ENCODE measurements around the gene PMS2.
"Not testable (repeated sequence)": the region's sequence is repeated elsewhere in the genome, so short reads cannot be mapped to it uniquely, and the experiment has no call there.

The PMS2 gene

GRCh38 chr7:5934945-5935450 lies 73.9 kb downstream of the PMS2 start:
- H3K36me3 ChIP-seq (ENCODE audit: control insufficient read depth, insufficient read depth, low read length, severe bottlenecking); H3K9ac ChIP-seq (ENCODE audit: low read length); H3K4me3 ChIP-seq (ENCODE audit: low read length); H3K4me1 ChIP-seq (ENCODE audit: control insufficient read depth, insufficient read depth, low read length); DNase-seq (ENCODE audit: low read depth); H3K27me3 ChIP-seq (replicated peaks; ENCODE audit: control insufficient read depth, insufficient read depth, low read length); H3K9me3 ChIP-seq (ENCODE audit: control insufficient read depth, low read length): not testable (repeated sequence)

DNA sequence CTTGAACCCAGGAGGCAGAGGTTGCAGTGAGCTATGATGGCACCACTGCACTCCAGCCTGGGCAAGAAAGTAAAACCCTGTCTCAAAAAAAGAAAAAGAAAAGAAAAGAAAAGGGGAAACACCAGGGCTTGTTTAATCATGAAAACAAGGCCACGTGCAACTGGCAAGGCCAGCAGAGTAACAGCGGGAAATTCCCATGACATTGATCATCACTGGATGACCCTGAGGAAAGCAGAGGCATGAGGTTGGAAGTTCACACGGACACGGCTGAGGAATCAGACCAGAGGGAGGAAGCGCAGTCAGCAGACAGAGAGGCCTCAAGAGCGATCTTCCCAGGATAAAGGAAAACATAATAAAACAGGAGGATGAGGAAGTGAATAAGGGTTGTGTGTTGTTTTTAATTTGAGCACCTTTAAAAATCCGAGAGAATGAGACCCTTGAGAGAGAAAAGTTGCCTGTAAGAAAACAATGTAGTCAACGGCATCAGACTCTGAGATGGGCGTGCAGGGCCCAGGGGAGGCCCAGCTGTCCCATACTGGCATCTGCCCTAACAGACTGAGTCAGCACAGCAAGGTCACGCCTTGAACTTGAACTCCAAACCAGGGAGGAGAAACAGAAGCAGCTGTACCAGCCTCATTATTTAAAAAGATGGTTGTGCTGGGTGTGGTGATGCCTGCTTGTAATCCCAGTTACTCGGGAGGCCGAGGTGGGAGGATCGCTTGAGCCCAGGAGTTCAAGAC lies 76.8 kb downstream of the PMS2 start:
- not testable (repeated sequence) for H3K9ac ChIP-seq (ENCODE audit: low read length); H3K9me3 ChIP-seq (ENCODE audit: control insufficient read depth, low read length); H3K4me3 ChIP-seq (ENCODE audit: low read length); H3K27me3 ChIP-seq (replicated peaks; ENCODE audit: control insufficient read depth, insufficient read depth, low read length); H3K36me3 ChIP-seq (ENCODE audit: control insufficient read depth, insufficient read depth, low read length, severe bottlenecking); H3K4me1 ChIP-seq (ENCODE audit: control insufficient read depth, insufficient read depth, low read length)
- peak; percentile 35 for DNase-seq (ENCODE audit: low read depth)

- H3K4me3 ChIP-seq (ENCODE audit: low read length); H3K27me3 ChIP-seq (replicated peaks; ENCODE audit: control insufficient read depth, insufficient read depth, low read length); H3K4me1 ChIP-seq (ENCODE audit: control insufficient read depth, insufficient read depth, low read length): not testable (repeated sequence)
These were observed 77.6 kb downstream of the PMS2 start for GRCh38 chr7:5931250-5931649.

DNA sequence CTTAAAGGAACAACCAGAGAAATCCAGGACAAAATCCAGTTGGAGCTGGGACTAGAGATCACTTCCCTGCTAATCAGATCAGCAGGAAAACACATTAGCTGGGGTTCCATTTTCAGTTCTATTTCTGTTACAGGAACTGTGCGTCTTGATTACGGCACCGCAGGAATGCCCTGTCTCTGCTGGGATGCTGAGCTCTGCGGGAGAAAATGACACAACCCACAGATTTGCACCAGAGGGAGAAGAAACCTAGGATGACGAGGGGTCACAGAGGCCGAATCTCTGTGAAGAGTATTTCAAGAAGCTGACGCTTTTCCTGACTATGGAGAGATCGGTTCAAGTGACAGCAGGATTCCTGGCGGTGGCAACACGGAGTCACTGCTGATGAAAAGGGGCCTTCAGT lies 78.6 kb downstream of the PMS2 start:
- H3K9me3 ChIP-seq (ENCODE audit: control insufficient read depth, low read length); H3K4me3 ChIP-seq (ENCODE audit: low read length); H3K36me3 ChIP-seq (ENCODE audit: control insufficient read depth, insufficient read depth, low read length, severe bottlenecking): not testable (repeated sequence)

More at GRCh38 chr7:5931250-5931649, 77.6 kb downstream of the PMS2 start:
- H3K36me3 ChIP-seq (ENCODE audit: control insufficient read depth, insufficient read depth, low read length, severe bottlenecking); H3K9me3 ChIP-seq (ENCODE audit: control insufficient read depth, low read length); DNase-seq (ENCODE audit: low read depth); H3K9ac ChIP-seq (ENCODE audit: low read length): not testable (repeated sequence)

GRCh38 chr7:5926263-5926870 lies 82.5 kb downstream of the PMS2 start:
- not testable (repeated sequence) for H3K9ac ChIP-seq (ENCODE audit: low read length); H3K27me3 ChIP-seq (replicated peaks; ENCODE audit: control insufficient read depth, insufficient read depth, low read length); DNase-seq (ENCODE audit: low read depth); H3K9me3 ChIP-seq (ENCODE audit: control insufficient read depth, low read length); H3K4me3 ChIP-seq (ENCODE audit: low read length); H3K36me3 ChIP-seq (ENCODE audit: control insufficient read depth, insufficient read depth, low read length, severe bottlenecking); H3K4me1 ChIP-seq (ENCODE audit: control insufficient read depth, insufficient read depth, low read length)

More for the DNA sequence above, 78.6 kb downstream of the PMS2 start:
- H3K27me3 ChIP-seq (replicated peaks; ENCODE audit: control insufficient read depth, insufficient read depth, low read length); H3K9ac ChIP-seq (ENCODE audit: low read length); H3K4me1 ChIP-seq (ENCODE audit: control insufficient read depth, insufficient read depth, low read length); DNase-seq (ENCODE audit: low read depth): not testable (repeated sequence)

- DNase-seq (ENCODE audit: low read depth); H3K4me3 ChIP-seq (ENCODE audit: low read length); H3K4me1 ChIP-seq (ENCODE audit: control insufficient read depth, insufficient read depth, low read length); H3K9ac ChIP-seq (ENCODE audit: low read length); H3K27me3 ChIP-seq (replicated peaks; ENCODE audit: control insufficient read depth, insufficient read depth, low read length); H3K9me3 ChIP-seq (ENCODE audit: control insufficient read depth, low read length); H3K36me3 ChIP-seq (ENCODE audit: control insufficient read depth, insufficient read depth, low read length, severe bottlenecking): not testable (repeated sequence)
These were observed 84.2 kb downstream of the PMS2 start for GRCh38 chr7:5924630-5925029.

DNA sequence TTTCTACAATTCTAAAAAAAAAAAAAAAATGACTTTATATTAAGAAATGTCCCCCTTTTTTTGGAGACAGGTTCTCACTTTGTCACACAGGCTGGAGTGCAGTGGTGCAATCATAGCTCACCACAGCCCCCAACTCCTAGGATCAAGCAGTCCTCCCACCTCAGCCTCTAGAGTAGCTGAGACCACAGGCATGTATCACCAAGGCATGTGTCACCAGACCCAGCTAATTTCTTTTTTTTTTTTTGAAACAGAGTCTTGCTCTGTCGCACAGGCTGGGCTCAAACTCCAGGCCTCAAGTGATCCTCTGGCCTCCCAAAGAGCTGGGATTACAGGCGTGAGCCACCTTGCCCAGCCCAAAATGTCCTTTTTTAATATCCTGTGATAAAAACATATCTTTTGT lies 84.7 kb downstream of the PMS2 start:
- not testable (repeated sequence) for H3K9ac ChIP-seq (ENCODE audit: low read length); H3K4me3 ChIP-seq (ENCODE audit: low read length); DNase-seq (ENCODE audit: low read depth); H3K36me3 ChIP-seq (ENCODE audit: control insufficient read depth, insufficient read depth, low read length, severe bottlenecking); H3K27me3 ChIP-seq (replicated peaks; ENCODE audit: control insufficient read depth, insufficient read depth, low read length); H3K9me3 ChIP-seq (ENCODE audit: control insufficient read depth, low read length); H3K4me1 ChIP-seq (ENCODE audit: control insufficient read depth, insufficient read depth, low read length)
